GM19043 (cell line): ENCODE data around the gene OPRL1.
A peak's percentile ranks its signal among the peaks of the same experiment; 100 is the strongest.

ENCODE experiments used
- ATAC-seq: cut with Tn5 transposase; IDR thresholded peaks from one replicate; pipeline ENCODE4 v1.9.1; 2021; ENCODE audit warnings: low read depth; ENCODE audit not compliant: unreplicated experiment

The OPRL1 gene

GRCh38 chr20:64080013-64080812, at the start of gene OPRL1:
OPRL1 (plus strand) TSS chr20:64080082; CDS start chr20:64092721, 12,639 bp downstream.
- no peak for ATAC-seq

GRCh38 chr20:64030371-64031134, 49.3 kb upstream of the OPRL1 start:
- no peak for ATAC-seq

- no peak for ATAC-seq
Measured at GRCh38 chr20:64031822-64032314, 48.0 kb upstream of the OPRL1 start.

- ATAC-seq: no peak
Measured at GRCh38 chr20:64032706-64033624, 46.9 kb upstream of the OPRL1 start.

- no peak for ATAC-seq
Measured at GRCh38 chr20:64033981-64034493, 45.8 kb upstream of the OPRL1 start.

GRCh38 chr20:64035066-64035932, 44.6 kb upstream of the OPRL1 start:
- no peak for ATAC-seq

- no peak for ATAC-seq
Measured at GRCh38 chr20:64035933-64036345, 43.9 kb upstream of the OPRL1 start, which contains the start of gene C20orf204. C20orf204 (plus strand) TSS chr20:64036182; CDS start chr20:64036324, 142 bp downstream.

- no peak for ATAC-seq
Measured at GRCh38 chr20:64036346-64037198, 43.3 kb upstream of the OPRL1 start.

- no peak for ATAC-seq
Measured at GRCh38 chr20:64037199-64037497, 42.7 kb upstream of the OPRL1 start.

- ATAC-seq: no peak
Measured at GRCh38 chr20:64037498-64038213, 42.2 kb upstream of the OPRL1 start.

GRCh38 chr20:64038224-64038564, 41.7 kb upstream of the OPRL1 start:
- no peak for ATAC-seq

GRCh38 chr20:64038565-64039292, 41.2 kb upstream of the OPRL1 start:
- peak; percentile 41 for ATAC-seq

GRCh38 chr20:64039293-64040160, 40.4 kb upstream of the OPRL1 start:
- ATAC-seq: no peak

GRCh38 chr20:64040231-64041039, 39.4 kb upstream of the OPRL1 start:
- no peak for ATAC-seq

GRCh38 chr20:64041040-64041780, 38.7 kb upstream of the OPRL1 start:
- ATAC-seq: no peak
